Fibroblast of pulmonary artery (primary cell): ENCODE measurements around the gene TECPR2.

Source experiments
- DNase-seq: peaks from one replicate; pipeline ENCODE4 v3.0.0-alpha.2; 2010; ENCODE audit warnings: low read depth
- H3K4me3 ChIP-seq: replicated peaks from 2 replicates; pipeline ENCODE4 v1.5.1; 2011; ENCODE audit warnings: low read depth, mild to moderate bottlenecking, control low read depth, low read length, moderate library complexity
- CTCF ChIP-seq: IDR thresholded peaks from 2 replicates; pipeline ENCODE4 v1.5.1; 2011; ENCODE audit warnings: mild to moderate bottlenecking, control low read depth, low read length, inconsistent platforms; ENCODE audit errors: missing control alignments

Gene TECPR2

GRCh38 chr14:102417646-102418045 lies 54.9 kb downstream of the TECPR2 start:
- TF ChIP-seq CTCF = no peak
- H3K4me3 ChIP-seq = no peak overlapping the region
- no peak for DNase-seq

GRCh38 chr14:102418169-102418852 lies 55.6 kb downstream of the TECPR2 start:
- no peak for TF ChIP-seq CTCF
- no peak overlapping the region for H3K4me3 ChIP-seq
- no peak for DNase-seq

GRCh38 chr14:102418853-102419240 lies 56.1 kb downstream of the TECPR2 start:
- H3K4me3 ChIP-seq = no peak overlapping the region
- DNase-seq = no peak
- TF ChIP-seq CTCF = no peak

DNA sequence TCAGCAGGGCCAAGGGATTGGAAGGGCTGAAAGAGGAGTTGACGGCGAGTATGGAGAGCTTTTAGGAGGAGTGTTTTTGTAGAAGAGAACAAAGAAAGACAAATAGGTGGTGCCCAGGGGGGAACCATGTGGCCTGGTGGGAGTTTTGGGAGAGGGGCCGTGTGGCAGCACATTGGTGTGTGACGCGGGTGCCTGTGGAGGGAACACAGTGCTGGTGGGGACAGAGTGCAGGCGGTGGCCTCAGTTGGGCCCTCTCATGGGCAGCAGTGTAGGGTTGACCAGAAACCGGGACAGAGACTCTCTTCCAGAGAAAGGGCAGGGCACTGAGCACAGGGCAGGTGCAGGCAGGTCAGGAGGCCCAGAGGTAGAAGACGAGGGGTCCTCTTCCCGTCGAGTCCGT lies 56.5 kb downstream of the TECPR2 start:
- no peak for TF ChIP-seq CTCF
- DNase-seq = no peak
- no peak overlapping the region for H3K4me3 ChIP-seq

- H3K4me3 ChIP-seq = no peak overlapping the region
- DNase-seq = no peak
- no peak for TF ChIP-seq CTCF
These were observed 57.0 kb downstream of the TECPR2 start for GRCh38 chr14:102419716-102420115.

- no peak for TF ChIP-seq CTCF
- H3K4me3 ChIP-seq = no peak overlapping the region
- no peak for DNase-seq
These were observed 58.8 kb downstream of the TECPR2 start for GRCh38 chr14:102421411-102422057.

DNA sequence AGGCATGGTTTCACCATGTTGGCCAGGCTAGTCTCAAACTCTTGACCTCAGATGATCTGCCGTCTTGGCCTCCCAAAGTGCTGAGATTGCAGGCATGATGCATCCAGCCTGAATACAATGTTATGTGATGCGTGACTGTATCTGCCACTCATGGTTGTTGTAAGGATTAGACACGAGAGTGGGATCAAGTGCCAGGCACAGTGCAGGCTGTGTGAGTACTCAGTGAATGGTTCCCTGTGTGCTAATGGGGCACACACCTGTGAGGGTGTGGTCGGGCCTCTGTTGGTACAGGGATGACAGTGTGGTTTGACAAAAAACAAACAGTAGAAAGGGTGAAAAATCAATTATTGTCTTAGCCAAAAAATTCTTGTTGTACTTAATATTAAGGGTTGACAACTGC lies 61.8 kb downstream of the TECPR2 start:
- TF ChIP-seq CTCF = no peak
- DNase-seq = no peak

More for the DNA sequence above, 61.8 kb downstream of the TECPR2 start:
- no peak overlapping the region for H3K4me3 ChIP-seq
